ENCODE measurements around the gene FAM120A.
"Not testable (repeated sequence)": the region's sequence is repeated elsewhere in the genome, so short reads cannot be mapped to it uniquely, and the experiment has no call there.

The FAM120A gene

GRCh38 chr9:93512170-93512812, 60.8 kb downstream of the FAM120A start:
- DNase-seq, result not testable (repeated sequence)

- DNase-seq, result no peak
Observed at GRCh38 chr9:93513606-93514005, 62.1 kb downstream of the FAM120A start.

- DNase-seq, result no peak
Observed at GRCh38 chr9:93517331-93517730, 65.8 kb downstream of the FAM120A start.

- DNase-seq, result no peak
Observed at GRCh38 chr9:93520523-93520922, 69.0 kb downstream of the FAM120A start.

GRCh38 chr9:93522736-93523135, 71.3 kb downstream of the FAM120A start:
- no peak for DNase-seq

GRCh38 chr9:93523518-93524144, 72.1 kb downstream of the FAM120A start:
- no peak for DNase-seq

GRCh38 chr9:93525476-93525875, 74.0 kb downstream of the FAM120A start:
- no peak for DNase-seq

- DNase-seq, result no peak
Observed at GRCh38 chr9:93531374-93531773, 79.9 kb downstream of the FAM120A start.

GRCh38 chr9:93532141-93532540, 80.7 kb downstream of the FAM120A start:
- DNase-seq, result no peak

- DNase-seq, result no peak
Observed at GRCh38 chr9:93533863-93534262, 82.4 kb downstream of the FAM120A start.

- no peak for DNase-seq
Observed at GRCh38 chr9:93536167-93536566, 84.7 kb downstream of the FAM120A start.

- no peak for DNase-seq
Observed at GRCh38 chr9:93536874-93537273, 85.4 kb downstream of the FAM120A start.

GRCh38 chr9:93540305-93540704, 88.8 kb downstream of the FAM120A start:
- DNase-seq, result no peak

- DNase-seq, result no peak
Observed at GRCh38 chr9:93541005-93541404, 89.5 kb downstream of the FAM120A start.

GRCh38 chr9:93541581-93542349, 90.3 kb downstream of the FAM120A start:
- DNase-seq, result no peak

GRCh38 chr9:93543117-93543516, 91.6 kb downstream of the FAM120A start:
- DNase-seq, result no peak

- no peak for DNase-seq
Observed at GRCh38 chr9:93546356-93546755, 94.9 kb downstream of the FAM120A start.

- no peak for DNase-seq
Observed at GRCh38 chr9:93549611-93550010, 98.1 kb downstream of the FAM120A start.

- DNase-seq, result no peak
Observed at GRCh38 chr9:93552923-93553322, 101.4 kb downstream of the FAM120A start.

GRCh38 chr9:93555370-93555769, 103.9 kb downstream of the FAM120A start:
- no peak for DNase-seq

- DNase-seq, result no peak
Observed at GRCh38 chr9:93557366-93558137, 106.1 kb downstream of the FAM120A start.

GRCh38 chr9:93558503-93558902, 107.0 kb downstream of the FAM120A start:
- no peak for DNase-seq

GRCh38 chr9:93560991-93561390, 109.5 kb downstream of the FAM120A start:
- no peak for DNase-seq

Data from fibroblast of upper back skin (primary cell).